K562 (cell line): Measurements from ENCODE around the gene ENC1. TPM values are rescaled to one million over a fixed set of nuclear protein-coding genes. Genes with fewer than 3 reads are reported as not detected.

Source experiments
- ATAC-seq: fragments of 200-7000 bp; cut with Tn5 transposase; 3 replicates; pipeline ENCODE4 v1.9.1; 2020; ENCODE audit warnings: moderate library complexity
- BruUV-seq: library from RNA; stranded (reverse); fragments of 400-500 nt; replicated peaks from 2 replicates; lab custom pipeline; 2021; lab: Mats Ljungman, UMichigan
- CTCF ChIA-PET: fragments of 300-600 bp; formaldehyde crosslinking; extraction: SDS; loops from one replicate; lab custom pipeline; 2021; ENCODE audit warnings: low intra/inter-chr PET ratio; lab: Yijun Ruan, JAX
- POLR2A ChIA-PET: fragments of 300-600, 350-650 bp; sonication (Branson Sonifier 250); formaldehyde crosslinking; extraction: SDS; loops from one replicate; lab custom pipeline; 2021; ENCODE audit warnings: antibody characterized with exemption, inconsistent platforms; lab: Yijun Ruan, JAX
- DNase-seq, 4 experiments: peaks; one replicate each; pipeline versions ENCODE4 v3.0.0 to v3.0.0-alpha.2; 2011 to 2018; ENCODE audit warnings: low spot score in 3 of 4, mixed read lengths in 3 of 4; ENCODE audit errors: extremely low read depth in 1 of 4
- FAIRE-seq: peaks from 2 replicates; lab custom pipeline; 2011; peaks lifted over from hg19 to GRCh38; lab: Jason Lieb, UNC
- H2AFZ ChIP-seq: 2 replicates; pipeline ENCODE4 v1.6.0; 2011; ENCODE audit warnings: low read depth, low read length, control low read depth, inconsistent platforms
- H3K27ac ChIP-seq: fragments of 200-600 bp; 3 replicates; pipeline ENCODE4 v1.8.0; 2011; ENCODE audit warnings: low read depth, mild to moderate bottlenecking, control low read depth, inconsistent platforms, low read length, moderate library complexity, mixed read lengths; ENCODE audit errors: extremely low read depth
- H3K27me3 ChIP-seq, 2 experiments: fragments of 300-600 bp in 1 of 2; 2 replicates in 1 of 2; 3 replicates in 1 of 2; pipeline versions ENCODE4 v1.6.0 to v1.8.0; 2011; ENCODE audit warnings: inconsistent platforms in 2 of 2, low read length in 2 of 2, mild to moderate bottlenecking in 1 of 2, mixed read lengths in 1 of 2, moderate library complexity in 1 of 2; ENCODE audit not compliant: control insufficient read depth in 2 of 2, insufficient read depth in 2 of 2
- H3K36me3 ChIP-seq: fragments of 300-600 bp; 3 replicates; pipeline ENCODE4 v1.8.0; 2011; ENCODE audit warnings: mild to moderate bottlenecking, low read length, inconsistent platforms; ENCODE audit not compliant: control insufficient read depth, insufficient read depth
- H3K4me1 ChIP-seq, 2 experiments: fragments of 200-600 bp in 1 of 2; replicated peaks in 1 of 2; 2 replicates in 1 of 2; 3 replicates in 1 of 2; pipeline versions ENCODE4 v1.5.1 to v1.8.0; 2011; ENCODE audit warnings: inconsistent platforms in 2 of 2, low read length in 2 of 2, mild to moderate bottlenecking in 1 of 2, mixed read lengths in 1 of 2, moderate library complexity in 1 of 2; ENCODE audit not compliant: control insufficient read depth in 2 of 2, insufficient read depth in 2 of 2
- H3K4me2 ChIP-seq: 2 replicates; pipeline ENCODE4 v1.6.1; 2011; ENCODE audit warnings: low read length, control low read depth, inconsistent platforms, mixed read lengths; ENCODE audit not compliant: insufficient read depth
- H3K4me3 ChIP-seq: fragments of 200-600 bp; sonication (generic), shearing (Covaris generic); 2 replicates; pipeline ENCODE4 v1.5.1; 2016; ENCODE audit warnings: control low read depth, inconsistent platforms
- H3K79me2 ChIP-seq: fragments of 200-600 bp; 3 replicates; pipeline ENCODE4 v1.8.0; 2011; ENCODE audit warnings: low read length, inconsistent platforms; ENCODE audit not compliant: control insufficient read depth, insufficient read depth
- H3K9ac ChIP-seq, 2 experiments: 2 replicates each; pipeline versions ENCODE4 v1.6.0 to v1.6.1; 2011; ENCODE audit warnings: low read depth in 2 of 2, low read length in 2 of 2, control low read depth in 1 of 2, inconsistent platforms in 1 of 2, mild to moderate bottlenecking in 1 of 2, mixed read lengths in 1 of 2; ENCODE audit not compliant: insufficient read depth in 1 of 2
- H3K9me1 ChIP-seq: one replicate; pipeline ENCODE4 v1.6.0; 2011; ENCODE audit warnings: inconsistent platforms, mild to moderate bottlenecking, low read length, moderate library complexity; ENCODE audit not compliant: control insufficient read depth, insufficient read depth
- H3K9me3 ChIP-seq: replicated peaks from 2 replicates; pipeline ENCODE4 v1.5.1; 2011; ENCODE audit warnings: low read depth, low read length, inconsistent platforms; ENCODE audit not compliant: control insufficient read depth, insufficient read depth
- H4K20me1 ChIP-seq: replicated peaks from 2 replicates; pipeline ENCODE4 v1.6.1; 2011; ENCODE audit warnings: low read length, inconsistent platforms, mixed read lengths; ENCODE audit not compliant: control insufficient read depth, insufficient read depth
- AFF1 ChIP-seq, 2 experiments: fragments of 450-650 bp; IDR thresholded peaks; 2 replicates each; pipeline ENCODE4 v1.6.1; 2018; ENCODE audit warnings: mild to moderate bottlenecking in 2 of 2, low read depth in 1 of 2; ENCODE audit not compliant: partially characterized antibody in 2 of 2
- CBFA2T3 ChIP-seq: fragments of 450-650 bp; IDR thresholded peaks from 2 replicates; pipeline ENCODE4 v1.6.1; 2017
- CTCFL ChIP-seq: IDR thresholded peaks from 2 replicates; pipeline ENCODE4 v1.6.1; 2011; ENCODE audit warnings: borderline replicate concordance, low read depth, mild to moderate bottlenecking, moderate library complexity, low read length; ENCODE audit not compliant: insufficient read depth, poor library complexity, severe bottlenecking
- ESRRB ChIP-seq: fragments of 250-450 bp; sonication (Bioruptor Pico); IDR thresholded peaks from 2 replicates; pipeline ENCODE4 v1.5.0; 2020; ENCODE audit warnings: mild to moderate bottlenecking, moderate library complexity, borderline replicate concordance
- GABPB1 ChIP-seq: sonication (generic); formaldehyde crosslinking; IDR thresholded peaks from 2 replicates; pipeline ENCODE4 v1.8.0; 2022; ENCODE audit warnings: mild to moderate bottlenecking, missing genetic modification reagents
- PCBP2 ChIP-seq: fragments of 200-400 bp; formaldehyde crosslinking; IDR thresholded peaks from 2 replicates; pipeline ENCODE4 v1.6.1; 2018; ENCODE audit warnings: low read length, low read depth, mild to moderate bottlenecking, moderate library complexity; ENCODE audit not compliant: poor library complexity, severe bottlenecking
- POLR2AphosphoS5 ChIP-seq: IDR thresholded peaks from 2 replicates; pipeline ENCODE4 v1.6.1; 2011; ENCODE audit warnings: mild to moderate bottlenecking, low read depth, low read length, moderate library complexity; ENCODE audit not compliant: control insufficient read depth, insufficient read depth
- RNF2 ChIP-seq: sonication (generic); IDR thresholded peaks from 2 replicates; pipeline ENCODE4 v1.6.1; 2016
- SAFB2 ChIP-seq: fragments of 200-400 bp; formaldehyde crosslinking; IDR thresholded peaks from 2 replicates; pipeline ENCODE4 v1.6.1; 2018; ENCODE audit warnings: borderline replicate concordance, low read length, low read depth, moderate library complexity; ENCODE audit not compliant: severe bottlenecking
- TAL1 ChIP-seq: fragments of 450-650 bp; IDR thresholded peaks from 2 replicates; pipeline ENCODE4 v1.6.1; 2016; ENCODE audit warnings: mild to moderate bottlenecking
- TCF3 ChIP-seq: sonication (generic); formaldehyde crosslinking; IDR thresholded peaks from 2 replicates; pipeline ENCODE4 v1.4.0; 2020; ENCODE audit warnings: mild to moderate bottlenecking, missing genetic modification reagents
- ZBTB2 ChIP-seq: fragments of 450-650 bp; IDR thresholded peaks from 2 replicates; pipeline ENCODE4 v1.6.1; 2016; ENCODE audit warnings: antibody characterized with exemption
- ZNF583 ChIP-seq: fragments of 250-450 bp; sonication (Bioruptor Pico); IDR thresholded peaks from 2 replicates; pipeline ENCODE4 v1.4.0; 2020
- WGBS: fragments of 100-300 bp; shearing (Covaris generic); methylation state at CpG from one replicate; pipeline ENCODE4 v1.1.6; 2016; ENCODE audit warnings: low coverage, mixed read lengths; ENCODE audit not compliant: insufficient coverage; ENCODE audit errors: missing lambda C conversion rate; 5-methylcytosine and 5-hydroxymethylcytosine counted together
- in situ Hi-C: fragments of 300-500 bp; cut with MboI; formaldehyde crosslinking; loops from 4 replicates; pipeline ENCODE4 v1.15.0; 2018; ENCODE audit warnings: inconsistent platforms, mixed read lengths
- intact Hi-C: fragments of 100-400 bp; cut with micrococcal nuclease; formaldehyde crosslinking; loops from 2 replicates; pipeline ENCODE4 v1.14.2; 2022
- polyA plus RNA-seq, 8 experiments: library from polyadenylated mRNA; depleted of rRNA in 4 of 8; stranded (reverse) in 5 of 8; unstranded in 3 of 8; fragments of >200 nt; fragmentation: Nextera tagmentation in 2 of 8; fragmentation: Illumina TruSeq in 1 of 8; extraction: Ambion mirVana in 2 of 8; extraction: Trizol in 1 of 8; gene quantifications; 2 replicates each; pipeline versions ENCODE4 v1.2.1 to v1.2.3, GENCODE V29; 2011 to 2014; ENCODE audit warnings: inconsistent platforms in 1 of 8, missing spikeins in 1 of 8
- total RNA-seq, 7 experiments: library from RNA; depleted of rRNA in 6 of 7; stranded (reverse); fragments of >200 nt in 6 of 7; fragmentation: Illumina TruSeq in 2 of 7; extraction: Trizol in 2 of 7; gene quantifications; 2 replicates each; pipeline versions ENCODE4 v1.2.1 to v1.2.3, GENCODE V29; 2011 to 2021; ENCODE audit warnings: low replicate concordance in 1 of 7

ENC1 gene
- total and polyA plus RNA-seq, 9 of the 15 experiments (the other 6 are each of a cell fraction or from before 2014, with no cell fraction given): 0.17 to 3.2 (median 0.97) TPM

- ATAC-seq (peak; percentile 95), FAIRE-seq (peak; percentile 37), DNase-seq (peak in 2 of 4 experiments; percentile 33 to 70)
- in situ Hi-C loops: no loop called here
- Histone ChIP-seq H3K4me2 (peak overlapping the region; percentile 56), H3K79me2 (no peaks in the 10 kb centered on the region), H3K9ac (0 out of 4 replicates have a peak overlapping the region, but pooled peaks of 1 of the 2 experiments have one; percentile 38), H2AFZ (peak overlapping the region; percentile 75), H4K20me1 (no peaks in the 10 kb centered on the region), H3K9me1 (no peaks in the 10 kb centered on the region), H3K27me3 (peaks cover 2 to 24% of the 10 kb centered on the region in 2 experiments; a peak in 4 of 5 replicates), H3K27ac (no peak overlapping the region), H3K36me3 (no peaks in the 10 kb centered on the region), H3K9me3 (no peaks in the 10 kb centered on the region), H3K4me3 (no peak overlapping the region), H3K4me1 (peaks cover 6% of the 10 kb centered on the region in 2 experiments; a peak in 3 of 5 replicates)
- POLR2A ChIA-PET: interaction anchor here (0.8 to 1.5 kb wide), 3 partner anchors 13 to 24 kb away, joined by 4 read pairs; partner anchors contain the start of gene ENC1
- BruUV-seq: no TSS peak
- intact Hi-C loops: no loop called here
- WGBS: 11% methylated on average over 22 of the region's 23 CpGs
- CTCF ChIA-PET: no interaction called here
- no peak for TF ChIP-seq ESRRB
- TF ChIP-seq TAL1: peak; percentile 17; the same call in 1 of the 2 replicates
- no peak for TF ChIP-seq ZNF583 (CRISPR knock-in tag)
- peak; percentile 85 for TF ChIP-seq TCF3 (CRISPR knock-in tag)
- peak in 1 of 2 experiments; percentile 87 for TF ChIP-seq AFF1 (IDR thresholded peaks at IDR 0.05; ENCODE audit: low read depth in 1 of 2, partially characterized antibody in 2 of 2)
- peak; percentile 26; the same call in 1 of the 2 replicates for TF ChIP-seq GABPB1 (CRISPR knock-in tag)
- no peak for TF ChIP-seq RNF2
- TF ChIP-seq SAFB2: no peak
- TF ChIP-seq POLR2AphosphoS5: 0 out of 2 replicates have a peak, but pooled peaks have one; percentile 35
- no peak for TF ChIP-seq ZBTB2
- no peak for TF ChIP-seq PCBP2
- TF ChIP-seq CBFA2T3: peak; percentile 80
- no peak for TF ChIP-seq CTCFL
Measured at GRCh38 chr5:74616236-74617146, 24.0 kb downstream of the ENC1 start.
